ENCODE measurements around the gene FMNL1.

The FMNL1 gene

GRCh38 chr17:45226576-45226975 is 4.9 kb downstream of the FMNL1 start:
- DNase-seq (ENCODE audit: low spot score) (no peak), ATAC-seq (ENCODE audit: low read depth) (no peak)
- Histone ChIP-seq H3K27ac (ENCODE audit: poor library complexity, severe bottlenecking) (peak overlapping the region; percentile 63), H3K4me3 (ENCODE audit: severe bottlenecking) (no peak overlapping the region), H3K9me3 (ENCODE audit: severe bottlenecking) (no peaks in the 10 kb centered on the region), H3K4me1 (ENCODE audit: insufficient read depth, poor library complexity, severe bottlenecking) (peaks cover 61% of the 10 kb centered on the region), H3K27me3 (ENCODE audit: insufficient read depth, poor library complexity, severe bottlenecking) (no peaks in the 10 kb centered on the region), H3K36me3 (ENCODE audit: low read depth) (no peaks in the 10 kb centered on the region)
- TF ChIP-seq CTCF (IDR thresholded peaks at IDR 0.05; ENCODE audit: poor library complexity, severe bottlenecking): no peak

GRCh38 chr17:45227101-45227925 is 5.6 kb downstream of the FMNL1 start:
- no peak for DNase-seq (ENCODE audit: low spot score)

GRCh38 chr17:45227926-45228762 is 6.5 kb downstream of the FMNL1 start:
- H3K36me3 ChIP-seq (ENCODE audit: low read depth): no peaks in the 10 kb centered on the region

More at GRCh38 chr17:45227101-45227925, 5.6 kb downstream of the FMNL1 start:
- Histone ChIP-seq H3K27ac (ENCODE audit: poor library complexity, severe bottlenecking) (peak overlapping the region; percentile 63), H3K4me1 (ENCODE audit: insufficient read depth, poor library complexity, severe bottlenecking) (peaks cover 61% of the 10 kb centered on the region), H3K9me3 (ENCODE audit: severe bottlenecking) (no peaks in the 10 kb centered on the region), H3K4me3 (ENCODE audit: severe bottlenecking) (peak overlapping the region; percentile 3), H3K36me3 (ENCODE audit: low read depth) (no peaks in the 10 kb centered on the region), H3K27me3 (ENCODE audit: insufficient read depth, poor library complexity, severe bottlenecking) (no peaks in the 10 kb centered on the region)
- TF ChIP-seq CTCF (IDR thresholded peaks at IDR 0.05; ENCODE audit: poor library complexity, severe bottlenecking): no peak
- ATAC-seq (ENCODE audit: low read depth): 0 out of 3 replicates have a peak, but pooled peaks have one; percentile 6

GRCh38 chr17:45228763-45229539 is 7.3 kb downstream of the FMNL1 start:
- H3K27ac ChIP-seq (ENCODE audit: poor library complexity, severe bottlenecking): peak overlapping the region; percentile 63
- H3K9me3 ChIP-seq (ENCODE audit: severe bottlenecking): no peaks in the 10 kb centered on the region
- DNase-seq (ENCODE audit: low spot score) (peak; percentile 90), ATAC-seq (ENCODE audit: low read depth) (peak; percentile 74)
- H3K36me3 ChIP-seq (ENCODE audit: low read depth): no peaks in the 10 kb centered on the region
- no peak for TF ChIP-seq CTCF (IDR thresholded peaks at IDR 0.05; ENCODE audit: poor library complexity, severe bottlenecking)
- no peak overlapping the region for H3K4me3 ChIP-seq (ENCODE audit: severe bottlenecking)
- H3K4me1 ChIP-seq (ENCODE audit: insufficient read depth, poor library complexity, severe bottlenecking): peaks cover 57% of the 10 kb centered on the region
- no peaks in the 10 kb centered on the region for H3K27me3 ChIP-seq (ENCODE audit: insufficient read depth, poor library complexity, severe bottlenecking)

More at GRCh38 chr17:45227926-45228762, 6.5 kb downstream of the FMNL1 start:
- no peaks in the 10 kb centered on the region for H3K9me3 ChIP-seq (ENCODE audit: severe bottlenecking)
- H3K4me3 ChIP-seq (ENCODE audit: severe bottlenecking): no peak overlapping the region
- peaks cover 58% of the 10 kb centered on the region for H3K4me1 ChIP-seq (ENCODE audit: insufficient read depth, poor library complexity, severe bottlenecking)
- TF ChIP-seq CTCF (IDR thresholded peaks at IDR 0.05; ENCODE audit: poor library complexity, severe bottlenecking): no peak
- no peak for ATAC-seq (ENCODE audit: low read depth)
- no peak for DNase-seq (ENCODE audit: low spot score)
- no peaks in the 10 kb centered on the region for H3K27me3 ChIP-seq (ENCODE audit: insufficient read depth, poor library complexity, severe bottlenecking)
- peak overlapping the region; percentile 63 for H3K27ac ChIP-seq (ENCODE audit: poor library complexity, severe bottlenecking)

Data from RWPE2 (cell line).